HepG2 (cell line): ENCODE measurements around the gene NCOA7. TPM values are rescaled to one million over a fixed set of nuclear protein-coding genes. Genes with fewer than 3 reads are reported as not detected.

Experiments used
- ATF2 ChIP-seq: sonication (generic); formaldehyde crosslinking; IDR thresholded peaks from 2 replicates; pipeline ENCODE4 v1.4.0; 2020; ENCODE audit warnings: missing genetic modification reagents
- DPF2 ChIP-seq: sonication (generic); formaldehyde crosslinking; IDR thresholded peaks from 2 replicates; pipeline ENCODE4 v1.4.0; 2020; ENCODE audit warnings: mild to moderate bottlenecking, low read depth, missing genetic modification reagents, borderline replicate concordance
- EEA1 ChIP-seq: sonication (generic); formaldehyde crosslinking; IDR thresholded peaks from 2 replicates; pipeline ENCODE4 v1.5.1; 2020; ENCODE audit warnings: mild to moderate bottlenecking, missing genetic modification reagents, borderline replicate concordance
- FOXP4 ChIP-seq: sonication (generic); formaldehyde crosslinking; IDR thresholded peaks from 2 replicates; pipeline ENCODE4 v1.4.0; 2020; ENCODE audit warnings: missing genetic modification reagents
- HOXA5 ChIP-seq: sonication (generic); formaldehyde crosslinking; IDR thresholded peaks from 2 replicates; pipeline ENCODE4 v1.4.0; 2020; ENCODE audit warnings: missing genetic modification reagents
- KDM4B ChIP-seq: sonication (generic); formaldehyde crosslinking; IDR thresholded peaks from 2 replicates; pipeline ENCODE4 v1.4.0; 2020; ENCODE audit warnings: missing genetic modification reagents
- KLF15 ChIP-seq: sonication (generic); formaldehyde crosslinking; IDR thresholded peaks from 2 replicates; pipeline ENCODE4 v1.8.1; 2023; ENCODE audit warnings: borderline replicate concordance, mild to moderate bottlenecking, inconsistent platforms, missing genetic modification reagents, mixed read lengths
- MED13 ChIP-seq: sonication (generic); formaldehyde crosslinking; IDR thresholded peaks from 2 replicates; pipeline ENCODE4 v1.5.0; 2020; ENCODE audit warnings: missing genetic modification reagents
- NFE2L1 ChIP-seq: sonication (generic); formaldehyde crosslinking; IDR thresholded peaks from 2 replicates; pipeline ENCODE4 v1.4.0; 2020; ENCODE audit warnings: missing genetic modification reagents, mild to moderate bottlenecking, borderline replicate concordance
- NKX3-1 ChIP-seq: sonication (generic); formaldehyde crosslinking; IDR thresholded peaks from 2 replicates; pipeline ENCODE4 v1.5.0; 2020; ENCODE audit warnings: missing genetic modification reagents
- NR2F6 ChIP-seq, 2 experiments: IDR thresholded peaks; 2 replicates each; pipeline ENCODE4 v1.6.1; 2016; ENCODE audit warnings: antibody characterized with exemption in 1 of 2, mild to moderate bottlenecking in 1 of 2
- PBX3 ChIP-seq: sonication (generic); formaldehyde crosslinking; IDR thresholded peaks from 2 replicates; pipeline ENCODE4 v1.8.1; 2023; ENCODE audit warnings: missing genetic modification reagents, inconsistent platforms, borderline replicate concordance
- TIGD3 ChIP-seq: sonication (generic); formaldehyde crosslinking; IDR thresholded peaks from 2 replicates; pipeline ENCODE4 v1.5.1; 2020; ENCODE audit warnings: mild to moderate bottlenecking, missing genetic modification reagents, borderline replicate concordance
- ZFP36L2 ChIP-seq: sonication (generic); formaldehyde crosslinking; IDR thresholded peaks from 2 replicates; pipeline ENCODE4 v1.4.0; 2020; ENCODE audit warnings: missing genetic modification reagents
- ZNF317 ChIP-seq: sonication (generic); formaldehyde crosslinking; IDR thresholded peaks from 2 replicates; pipeline ENCODE4 v1.5.0; 2020; ENCODE audit warnings: mild to moderate bottlenecking, missing genetic modification reagents
- ZNF580 ChIP-seq: IDR thresholded peaks from 2 replicates; pipeline ENCODE4 v1.6.1; 2016; ENCODE audit warnings: low read depth, borderline replicate concordance
- ZNF660 ChIP-seq: sonication (generic); formaldehyde crosslinking; IDR thresholded peaks from 2 replicates; pipeline ENCODE4 v1.5.1; 2020; ENCODE audit warnings: mild to moderate bottlenecking, low read depth, missing genetic modification reagents, borderline replicate concordance
- ZNF816 ChIP-seq: sonication (generic); formaldehyde crosslinking; IDR thresholded peaks from 2 replicates; pipeline ENCODE4 v1.8.0; 2022; ENCODE audit warnings: missing genetic modification reagents, mild to moderate bottlenecking, borderline replicate concordance
- ZUFSP ChIP-seq: sonication (generic); formaldehyde crosslinking; IDR thresholded peaks from 2 replicates; pipeline ENCODE4 v1.9.0; 2021; ENCODE audit warnings: missing genetic modification reagents, mild to moderate bottlenecking, borderline replicate concordance
- polyA plus RNA-seq, 8 experiments: library from polyadenylated mRNA; depleted of rRNA in 3 of 8; stranded (reverse) in 7 of 8; unstranded in 1 of 8; fragments of >200 nt; fragmentation: Illumina TruSeq in 4 of 8; extraction: Trizol in 4 of 8; gene quantifications; 2 replicates each; pipeline versions ENCODE4 v1.2.1 to v1.2.3, GENCODE V29; 2011 to 2016; ENCODE audit warnings: low read depth in 4 of 8, missing spikeins in 1 of 8, mixed read lengths in 1 of 8; ENCODE audit not compliant: insufficient read depth in 1 of 8
- total RNA-seq, 5 experiments: library from RNA; depleted of rRNA; stranded (reverse); fragments of >200 nt; fragmentation: Illumina TruSeq; extraction: Trizol; gene quantifications; 2 replicates each; pipeline ENCODE4 v1.2.3, GENCODE V29; 2016; ENCODE audit warnings: low read depth in 1 of 5

NCOA7 gene
- total and polyA plus RNA-seq, 2 of the 13 experiments (the other 11 are each of a cell fraction or from before 2014, with no cell fraction given): 13.6 to 20.8 TPM

GRCh38 chr6:125956506-125957390, 166.0 kb downstream of the NCOA7 start, which contains the start of gene HINT3 (continued):
- peak; percentile 49; the same call in 1 of the 2 replicates for TF ChIP-seq NFE2L1 (CRISPR knock-in tag)
- TF ChIP-seq NR2F6 (IDR thresholded peaks at IDR 0.05): peak; percentile 73; the same call in 1 of the 2 replicates
- peak; percentile 90 for TF ChIP-seq NR2F6 (CRISPR knock-in tag; IDR thresholded peaks at IDR 0.05)
- TF ChIP-seq NKX3-1: no peak; the same call in none of the 2 replicates
- TF ChIP-seq KLF15: peak; percentile 92; the same call in 1 of the 2 replicates
- peak; percentile 96 for TF ChIP-seq EEA1 (CRISPR knock-in tag)
- TF ChIP-seq MED13: peak; percentile 75; the same call in 1 of the 2 replicates
- TF ChIP-seq ZNF660 (CRISPR knock-in tag): no peak
- TF ChIP-seq TIGD3: peak; percentile 88; the same call in 1 of the 2 replicates
- TF ChIP-seq ZNF317 (CRISPR knock-in tag): peak; percentile 84
- peak; percentile 96 for TF ChIP-seq HOXA5
- peak; percentile 79 for TF ChIP-seq FOXP4 (CRISPR knock-in tag)
- peak; percentile 88 for TF ChIP-seq KDM4B (CRISPR knock-in tag)
- no peak for TF ChIP-seq ZUFSP (CRISPR knock-in tag)
- peak; percentile 40; the same call in 1 of the 2 replicates for TF ChIP-seq PBX3
- TF ChIP-seq ATF2 (CRISPR knock-in tag): peak; percentile 97
- no peak; the same call in 1 of the 2 replicates for TF ChIP-seq DPF2 (CRISPR knock-in tag)
- TF ChIP-seq ZNF580 (CRISPR knock-in tag): peak; percentile 98
- no peak for TF ChIP-seq ZFP36L2
- peak; percentile 98 for TF ChIP-seq ZNF816 (CRISPR knock-in tag)
